ENCODE results near the gene TOX2.

Gene TOX2

GRCh38 chr20:43994486-43995100, 79.9 kb downstream of the TOX2 start:
- no peak for DNase-seq (ENCODE audit: low read depth in 2 of 3, low spot score in 1 of 3)

GRCh38 chr20:43995645-43996044, 81.0 kb downstream of the TOX2 start:
- no peak for DNase-seq (ENCODE audit: low read depth in 2 of 3, low spot score in 1 of 3)

GRCh38 chr20:43996240-43996930, 81.7 kb downstream of the TOX2 start:
- DNase-seq (ENCODE audit: low read depth in 2 of 3, low spot score in 1 of 3), result no peak

GRCh38 chr20:43999848-44000247, 85.2 kb downstream of the TOX2 start:
- no peak for DNase-seq (ENCODE audit: low read depth in 2 of 3, low spot score in 1 of 3)

- DNase-seq (ENCODE audit: low read depth in 2 of 3, low spot score in 1 of 3), result no peak
Observed at GRCh38 chr20:44001667-44002596, 87.3 kb downstream of the TOX2 start.

GRCh38 chr20:44002861-44003260, 88.2 kb downstream of the TOX2 start:
- DNase-seq (ENCODE audit: low read depth in 2 of 3, low spot score in 1 of 3), result no peak

GRCh38 chr20:44003609-44004008, 89.0 kb downstream of the TOX2 start:
- DNase-seq (ENCODE audit: low read depth in 2 of 3, low spot score in 1 of 3), result no peak

GRCh38 chr20:44004306-44004915, 89.8 kb downstream of the TOX2 start:
- no peak for DNase-seq (ENCODE audit: low read depth in 2 of 3, low spot score in 1 of 3)

- no peak for DNase-seq (ENCODE audit: low read depth in 2 of 3, low spot score in 1 of 3)
Observed at GRCh38 chr20:44005661-44006060, 91.0 kb downstream of the TOX2 start.

- no peak for DNase-seq (ENCODE audit: low read depth in 2 of 3, low spot score in 1 of 3)
Observed at GRCh38 chr20:44006126-44006525, 91.5 kb downstream of the TOX2 start.

GRCh38 chr20:44006578-44006977, 91.9 kb downstream of the TOX2 start:
- DNase-seq (ENCODE audit: low read depth in 2 of 3, low spot score in 1 of 3), result no peak

- no peak for DNase-seq (ENCODE audit: low read depth in 2 of 3, low spot score in 1 of 3)
Observed at GRCh38 chr20:44008806-44009678, 94.4 kb downstream of the TOX2 start.

- no peak for DNase-seq (ENCODE audit: low read depth in 2 of 3, low spot score in 1 of 3)
Observed at GRCh38 chr20:44009679-44009992, 95.0 kb downstream of the TOX2 start.

- no peak for DNase-seq (ENCODE audit: low read depth in 2 of 3, low spot score in 1 of 3)
Observed at GRCh38 chr20:44010162-44010704, 95.6 kb downstream of the TOX2 start.

GRCh38 chr20:44011251-44011940, 96.7 kb downstream of the TOX2 start:
- DNase-seq (ENCODE audit: low read depth in 2 of 3, low spot score in 1 of 3), result no peak

- no peak for DNase-seq (ENCODE audit: low read depth in 2 of 3, low spot score in 1 of 3)
Observed at GRCh38 chr20:44012466-44013226, 98.0 kb downstream of the TOX2 start.

- no peak for DNase-seq (ENCODE audit: low read depth in 2 of 3, low spot score in 1 of 3)
Observed at GRCh38 chr20:44014807-44015732, 100.4 kb downstream of the TOX2 start.

GRCh38 chr20:44015733-44016103, 101.1 kb downstream of the TOX2 start:
- DNase-seq (ENCODE audit: low read depth in 2 of 3, low spot score in 1 of 3), result no peak

Data from stimulated activated CD4-positive, alpha-beta T cell treated with anti-CD3 and anti-CD28 coated beads, Interleukin-12 subunit alpha, Interleukin-12 subunit beta, amount 100 ng/mL, for 48 hours (primary cell).